Karpas-422 (cell line): ENCODE data around the gene ZPBP. TPM values are rescaled to one million over a fixed set of nuclear protein-coding genes. Genes with fewer than 3 reads are reported as not detected.
A peak's percentile ranks its signal among the peaks of the same experiment; 100 is the strongest.

Source experiments
- DNase-seq: peaks from one replicate; pipeline ENCODE4 v3.0.0-alpha.2; 2015
- H2AFZ ChIP-seq: fragments of 200-600 bp; sonication (generic); 2 replicates; pipeline ENCODE4 v1.6.1; 2014; ENCODE audit warnings: antibody characterized with exemption, low read length, mixed read lengths
- H3K27ac ChIP-seq: fragments of 200-600 bp; sonication (generic); 2 replicates; pipeline ENCODE4 v1.5.1; 2014; ENCODE audit warnings: mild to moderate bottlenecking, low read length, moderate library complexity
- H3K27me3 ChIP-seq: fragments of 200-600 bp; sonication (generic); 2 replicates; pipeline ENCODE4 v1.6.1; 2014; ENCODE audit warnings: low read length, mixed read lengths
- H3K36me3 ChIP-seq: fragments of 200-600 bp; sonication (generic); 2 replicates; pipeline ENCODE4 v1.6.1; 2014; ENCODE audit warnings: low read length, mixed read lengths; ENCODE audit not compliant: insufficient read depth
- H3K4me1 ChIP-seq: fragments of 200-600 bp; sonication (generic); 2 replicates; pipeline ENCODE4 v1.6.1; 2014; ENCODE audit warnings: mild to moderate bottlenecking, low read length, mixed read lengths
- H3K4me2 ChIP-seq: fragments of 200-600 bp; sonication (generic); 2 replicates; pipeline ENCODE4 v1.6.1; 2014; ENCODE audit warnings: low read length, low read depth, mild to moderate bottlenecking; ENCODE audit not compliant: poor library complexity, severe bottlenecking
- H3K4me3 ChIP-seq: fragments of 200-600 bp; sonication (generic); 2 replicates; pipeline ENCODE4 v1.5.1; 2014; ENCODE audit warnings: mild to moderate bottlenecking, antibody characterized with exemption, low read length, mixed read lengths
- H3K79me2 ChIP-seq: fragments of 200-600 bp; sonication (generic); 2 replicates; pipeline ENCODE4 v1.6.1; 2014; ENCODE audit warnings: mild to moderate bottlenecking, low read length, mixed read lengths
- H3K9ac ChIP-seq: fragments of 200-600 bp; sonication (generic); 2 replicates; pipeline ENCODE4 v1.6.0; 2014; ENCODE audit warnings: low read length
- H3K9me2 ChIP-seq: fragments of 200-600 bp; sonication (generic), shearing (Covaris generic); replicated peaks from 2 replicates; pipeline ENCODE4 v1.6.0; 2014; ENCODE audit warnings: mild to moderate bottlenecking, low read length, moderate library complexity; ENCODE audit not compliant: insufficient read depth
- H3K9me3 ChIP-seq: fragments of 300-700, 200-600 bp; sonication (generic); 2 replicates; pipeline ENCODE4 v1.6.1; 2014; ENCODE audit warnings: low read length, mixed read lengths
- H4K20me1 ChIP-seq: fragments of 200-600 bp; sonication (generic); 2 replicates; pipeline ENCODE4 v1.6.1; 2014; ENCODE audit warnings: mild to moderate bottlenecking, antibody characterized with exemption, low read length, low read depth; ENCODE audit not compliant: insufficient read depth
- total RNA-seq: library from RNA; depleted of rRNA; stranded (reverse); fragments of >200 nt; shearing (Covaris generic); gene quantifications from 2 replicates; pipeline ENCODE4 v1.2.3, GENCODE V29; 2014; ENCODE audit warnings: low replicate concordance; rRNA removed

ZPBP gene, protein sequence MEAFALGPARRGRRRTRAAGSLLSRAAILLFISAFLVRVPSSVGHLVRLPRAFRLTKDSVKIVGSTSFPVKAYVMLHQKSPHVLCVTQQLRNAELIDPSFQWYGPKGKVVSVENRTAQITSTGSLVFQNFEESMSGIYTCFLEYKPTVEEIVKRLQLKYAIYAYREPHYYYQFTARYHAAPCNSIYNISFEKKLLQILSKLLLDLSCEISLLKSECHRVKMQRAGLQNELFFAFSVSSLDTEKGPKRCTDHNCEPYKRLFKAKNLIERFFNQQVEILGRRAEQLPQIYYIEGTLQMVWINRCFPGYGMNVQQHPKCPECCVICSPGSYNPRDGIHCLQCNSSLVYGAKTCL
- total RNA-seq: not detected in 2 replicates

DNA sequence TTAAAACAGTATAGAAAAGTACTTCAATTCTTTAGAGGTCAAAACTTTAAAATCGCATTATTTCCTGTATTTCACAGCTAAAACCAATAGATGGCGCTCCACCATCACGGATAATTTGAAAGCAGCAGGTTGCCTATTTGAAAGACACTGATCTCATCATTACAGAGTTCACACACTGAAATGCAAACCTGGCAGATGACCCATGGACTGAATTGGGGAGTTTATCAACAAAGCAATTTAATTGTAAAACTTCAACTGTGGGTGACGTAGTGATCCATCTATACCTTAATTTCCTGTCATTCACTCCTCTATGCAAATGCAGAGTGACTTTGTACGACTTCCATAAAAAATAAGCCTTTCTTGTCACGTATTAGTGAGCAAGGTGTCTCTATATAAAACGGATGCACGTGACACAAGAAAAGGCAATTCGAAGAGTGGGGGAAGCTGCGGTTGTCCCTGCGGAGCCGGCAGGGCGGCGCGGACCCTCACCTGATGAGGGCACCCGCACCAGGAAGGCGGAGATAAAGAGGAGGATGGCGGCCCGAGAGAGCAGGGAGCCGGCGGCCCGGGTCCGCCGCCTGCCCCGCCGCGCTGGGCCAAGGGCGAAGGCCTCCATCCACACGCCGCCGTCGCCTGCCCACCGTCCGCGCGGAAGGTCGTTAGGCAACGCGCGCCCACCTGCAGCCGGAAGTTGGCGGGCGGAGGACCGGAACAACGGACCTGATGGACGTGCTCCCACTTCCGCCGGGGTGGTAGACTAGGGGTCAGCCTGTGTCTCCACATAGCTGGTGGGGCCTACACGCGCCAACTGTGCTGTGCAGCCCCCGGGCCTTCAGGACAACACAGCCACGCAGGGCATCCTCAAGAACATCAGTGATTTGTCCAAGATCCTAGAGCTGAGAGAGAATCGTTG is at the start of gene ZPBP:
Gene ZPBP, minus strand, starts transcription at position 668 of the 913 bp plus-strand sequence. Its CDS starts 52 bp downstream, at position 616.
- Histone ChIP-seq H3K4me3 (peak within 1 kb of the TSS; percentile 46), H4K20me1 (no peaks in the 10 kb centered on the region), H2AFZ (peak within 1 kb of the TSS; percentile 55; the same call in 1 of the 2 replicates), H3K4me2 (peak within 1 kb of the TSS; percentile 58), H3K27me3 (no peaks in the 10 kb centered on the region), H3K27ac (peak within 1 kb of the TSS; percentile 71), H3K4me1 (peaks cover 32% of the 10 kb centered on the region), H3K79me2 (no peaks in the 10 kb centered on the region), H3K36me3 (no peaks in the 10 kb centered on the region), H3K9me3 (no peaks in the 10 kb centered on the region), H3K9ac (no peak within 1 kb of the TSS), H3K9me2 (no peaks in the 10 kb centered on the region)
- peak; percentile 83 for DNase-seq

DNA sequence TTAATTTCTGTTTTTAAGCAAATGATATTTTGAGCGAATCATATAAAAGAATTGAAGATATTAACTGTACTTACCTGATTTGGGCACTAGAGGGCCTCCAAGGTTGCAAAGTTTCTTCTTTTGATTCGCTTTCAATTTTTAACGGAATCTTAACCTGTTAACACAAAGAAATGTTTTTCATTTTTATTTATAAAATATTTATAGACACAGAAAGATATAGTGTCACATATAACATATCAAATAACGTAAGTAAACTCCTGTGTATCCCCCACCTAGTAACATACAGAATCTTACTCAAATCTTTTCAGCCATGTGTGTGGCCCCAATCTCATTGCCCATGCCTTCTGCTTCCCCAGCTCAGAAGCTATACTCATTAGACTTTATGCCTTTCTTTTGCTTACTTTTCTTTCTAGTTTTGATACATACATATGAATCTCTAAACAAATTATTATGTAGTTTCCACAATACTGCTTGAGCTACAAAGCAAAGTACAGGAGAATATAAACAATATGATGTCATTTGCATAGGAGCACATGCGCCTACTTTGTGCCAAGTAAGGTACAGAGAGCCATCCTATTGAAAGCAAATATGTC is 49.5 kb upstream of the ZPBP start:
- H3K27ac ChIP-seq: peak overlapping the region; percentile 24; the same call in 1 of the 2 replicates
- peaks cover 55% of the 10 kb centered on the region for H3K4me1 ChIP-seq
- no peak overlapping the region for H3K4me3 ChIP-seq
- peak overlapping the region; percentile 36 for H3K4me2 ChIP-seq
- H3K9me2 ChIP-seq: no peaks in the 10 kb centered on the region
- DNase-seq: peak; percentile 79
- H4K20me1 ChIP-seq: no peaks in the 10 kb centered on the region
- no peak overlapping the region for H3K9ac ChIP-seq
- H3K27me3 ChIP-seq: no peaks in the 10 kb centered on the region
- H3K36me3 ChIP-seq: no peaks in the 10 kb centered on the region
- H3K9me3 ChIP-seq: no peaks in the 10 kb centered on the region
- H3K79me2 ChIP-seq: no peaks in the 10 kb centered on the region
- peak overlapping the region; percentile 80 for H2AFZ ChIP-seq

DNA sequence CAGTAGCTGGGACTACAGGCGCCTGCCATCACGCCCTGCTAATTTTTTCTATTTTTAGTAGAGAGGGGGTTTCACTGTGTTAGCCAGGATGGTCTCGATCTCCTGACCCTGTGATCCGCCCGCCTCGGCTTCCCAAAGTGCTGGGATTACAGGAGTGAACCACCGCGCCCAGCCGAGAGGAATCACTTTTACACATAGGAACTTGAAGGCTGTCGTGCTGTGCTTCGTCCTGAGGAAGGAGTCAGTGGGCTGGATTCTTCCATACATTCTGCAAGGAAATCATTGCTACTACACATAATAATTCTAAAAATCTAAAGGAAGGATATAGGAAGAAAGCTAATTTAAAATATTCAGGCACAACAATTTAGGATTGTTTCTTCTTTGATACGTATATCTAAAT is 48.8 kb upstream of the ZPBP start:
- H3K79me2 ChIP-seq: no peaks in the 10 kb centered on the region
- H3K9me3 ChIP-seq: no peaks in the 10 kb centered on the region
- no peak for DNase-seq

GRCh38 chr7:50141131-50141530 is 48.1 kb upstream of the ZPBP start:
- Histone ChIP-seq H4K20me1 (no peaks in the 10 kb centered on the region), H3K9me2 (no peaks in the 10 kb centered on the region), H3K79me2 (no peaks in the 10 kb centered on the region), H3K27me3 (no peaks in the 10 kb centered on the region), H3K4me1 (peaks cover 41% of the 10 kb centered on the region), H2AFZ (no peak overlapping the region), H3K4me2 (peak overlapping the region; percentile 48), H3K9ac (no peak overlapping the region), H3K9me3 (no peaks in the 10 kb centered on the region), H3K4me3 (no peak overlapping the region), H3K36me3 (no peaks in the 10 kb centered on the region), H3K27ac (no peak overlapping the region)
- no peak for DNase-seq

More for the DNA sequence above, 48.8 kb upstream of the ZPBP start:
- Histone ChIP-seq H3K27me3 (no peaks in the 10 kb centered on the region), H2AFZ (no peak overlapping the region), H3K4me1 (peaks cover 49% of the 10 kb centered on the region), H3K27ac (no peak overlapping the region), H3K4me2 (no peak overlapping the region), H3K36me3 (no peaks in the 10 kb centered on the region), H4K20me1 (no peaks in the 10 kb centered on the region), H3K9me2 (no peaks in the 10 kb centered on the region), H3K9ac (no peak overlapping the region), H3K4me3 (no peak overlapping the region)

DNA sequence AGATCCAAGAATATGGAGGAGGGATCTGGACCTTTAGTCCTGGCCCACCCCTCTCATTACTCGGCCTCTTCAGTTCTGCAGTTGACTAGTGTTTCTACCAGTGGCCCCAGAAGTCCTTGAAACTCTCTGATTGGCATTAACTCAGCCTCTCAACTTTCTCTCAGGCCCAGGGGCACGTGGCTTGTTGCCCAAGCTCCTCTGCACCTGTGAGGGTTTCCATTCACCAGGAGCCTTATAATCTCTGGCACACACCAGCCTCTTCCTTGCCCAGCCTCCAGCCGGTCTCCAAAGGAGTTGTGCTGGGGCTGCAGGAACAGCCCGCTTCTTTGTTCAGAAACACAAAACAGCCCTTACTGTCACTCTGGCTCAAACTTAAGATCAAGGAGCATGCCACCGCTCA is 47.6 kb upstream of the ZPBP start:
- Histone ChIP-seq H3K4me2 (no peak overlapping the region), H3K9me3 (no peaks in the 10 kb centered on the region), H3K79me2 (no peaks in the 10 kb centered on the region), H4K20me1 (no peaks in the 10 kb centered on the region), H3K4me1 (peaks cover 37% of the 10 kb centered on the region), H3K9me2 (no peaks in the 10 kb centered on the region), H2AFZ (no peak overlapping the region), H3K36me3 (no peaks in the 10 kb centered on the region), H3K27me3 (no peaks in the 10 kb centered on the region), H3K4me3 (no peak overlapping the region), H3K9ac (no peak overlapping the region), H3K27ac (no peak overlapping the region)
- no peak for DNase-seq

- Histone ChIP-seq H3K9me3 (no peaks in the 10 kb centered on the region), H3K27ac (no peak overlapping the region), H4K20me1 (no peaks in the 10 kb centered on the region), H3K9me2 (no peaks in the 10 kb centered on the region), H3K4me1 (peaks cover 20% of the 10 kb centered on the region), H3K4me3 (no peak overlapping the region), H3K4me2 (no peak overlapping the region), H3K9ac (no peak overlapping the region), H3K79me2 (no peaks in the 10 kb centered on the region), H3K36me3 (no peaks in the 10 kb centered on the region), H3K27me3 (no peaks in the 10 kb centered on the region), H2AFZ (no peak overlapping the region)
- no peak for DNase-seq
Observed at GRCh38 chr7:50138101-50138500, 45.1 kb upstream of the ZPBP start.

GRCh38 chr7:50125766-50126165 is 32.7 kb upstream of the ZPBP start:
- H4K20me1 ChIP-seq: no peaks in the 10 kb centered on the region
- DNase-seq: no peak
- H3K9me3 ChIP-seq: no peaks in the 10 kb centered on the region
- no peak overlapping the region for H3K4me3 ChIP-seq
- H3K9me2 ChIP-seq: no peaks in the 10 kb centered on the region
- H3K27ac ChIP-seq: no peak overlapping the region
- H2AFZ ChIP-seq: no peak overlapping the region
- no peaks in the 10 kb centered on the region for H3K36me3 ChIP-seq
- H3K9ac ChIP-seq: no peak overlapping the region
- no peak overlapping the region for H3K4me2 ChIP-seq
- no peaks in the 10 kb centered on the region for H3K27me3 ChIP-seq
- no peaks in the 10 kb centered on the region for H3K79me2 ChIP-seq
- H3K4me1 ChIP-seq: peaks cover 10% of the 10 kb centered on the region

- Histone ChIP-seq H3K36me3 (no peaks in the 10 kb centered on the region), H3K4me3 (no peak overlapping the region), H3K27ac (no peak overlapping the region), H3K79me2 (no peaks in the 10 kb centered on the region), H3K4me1 (peaks cover 14% of the 10 kb centered on the region), H3K27me3 (no peaks in the 10 kb centered on the region), H3K4me2 (peak overlapping the region; percentile 36), H3K9me3 (no peaks in the 10 kb centered on the region), H4K20me1 (no peaks in the 10 kb centered on the region), H3K9me2 (no peaks in the 10 kb centered on the region), H3K9ac (no peak overlapping the region), H2AFZ (no peak overlapping the region)
- DNase-seq: peak; percentile 65
Observed at GRCh38 chr7:50121286-50121685, 28.2 kb upstream of the ZPBP start.
